DND-41 (cell line): ENCODE results near the gene EDC3.

ENCODE experiments used
- ATAC-seq: fragments of 200-7000 bp; cut with Tn5 transposase; 3 replicates; pipeline ENCODE4 v1.9.1; 2021; ENCODE audit warnings: low read depth; ENCODE audit not compliant: insufficient read depth
- DNase-seq: peaks from one replicate; pipeline ENCODE4 v3.0.0-alpha.2; 2020
- H2AFZ ChIP-seq: 2 replicates; pipeline ENCODE4 v1.6.0; 2012; ENCODE audit warnings: low read depth, low read length
- H3K27ac ChIP-seq: 2 replicates; pipeline ENCODE4 v1.5.1; 2012; ENCODE audit warnings: low read length, inconsistent platforms
- H3K27me3 ChIP-seq: fragments of 200-600 bp; sonication (generic); 2 replicates; pipeline ENCODE4 v1.6.0; 2012; ENCODE audit warnings: low read length, mild to moderate bottlenecking, inconsistent platforms; ENCODE audit not compliant: insufficient read depth, poor library complexity
- H3K36me3 ChIP-seq: 2 replicates; pipeline ENCODE4 v1.5.1; 2012; ENCODE audit warnings: low read length, inconsistent platforms; ENCODE audit not compliant: insufficient read depth
- H3K4me1 ChIP-seq: 2 replicates; pipeline ENCODE4 v1.5.1; 2012; ENCODE audit warnings: mild to moderate bottlenecking, low read length; ENCODE audit not compliant: insufficient read depth
- H3K4me2 ChIP-seq: 2 replicates; pipeline ENCODE4 v1.6.0; 2012; ENCODE audit warnings: mild to moderate bottlenecking, moderate library complexity, low read length, inconsistent platforms; ENCODE audit not compliant: insufficient read depth
- H3K4me3 ChIP-seq, 2 experiments: fragments of 200-600 bp in 1 of 2; shearing (Covaris generic) in 1 of 2; 2 replicates each; pipeline ENCODE4 v1.5.1; 2012 to 2016; ENCODE audit warnings: inconsistent platforms in 2 of 2, low read length in 2 of 2, mild to moderate bottlenecking in 2 of 2, low read depth in 1 of 2, moderate library complexity in 1 of 2
- H3K79me2 ChIP-seq: 2 replicates; pipeline ENCODE4 v1.6.0; 2012; ENCODE audit warnings: low read length, inconsistent platforms; ENCODE audit not compliant: insufficient read depth
- H3K9ac ChIP-seq: 2 replicates; pipeline ENCODE4 v1.6.0; 2012; ENCODE audit warnings: low read depth, mild to moderate bottlenecking, inconsistent platforms, low read length, moderate library complexity
- H3K9me3 ChIP-seq: 2 replicates; pipeline ENCODE4 v1.5.1; 2012; ENCODE audit warnings: low read length, moderate library complexity, mild to moderate bottlenecking, inconsistent platforms; ENCODE audit not compliant: insufficient read depth, severe bottlenecking
- H4K20me1 ChIP-seq: 2 replicates; pipeline ENCODE4 v1.6.0; 2012; ENCODE audit warnings: low read length; ENCODE audit not compliant: insufficient read depth
- CTCF ChIP-seq: IDR thresholded peaks from 2 replicates; pipeline ENCODE4 v1.5.1; 2012; ENCODE audit warnings: borderline replicate concordance, low read length, moderate library complexity, mild to moderate bottlenecking; ENCODE audit not compliant: poor library complexity, severe bottlenecking; ENCODE audit errors: extremely low read depth
- EZH2 ChIP-seq: IDR thresholded peaks from 3 replicates; pipeline ENCODE4 v1.6.1; 2012; ENCODE audit warnings: borderline replicate concordance, low read depth, mild to moderate bottlenecking, moderate library complexity, low read length, inconsistent platforms; ENCODE audit not compliant: severe bottlenecking

EDC3 gene

GRCh38 chr15:74615508-74616365 lies 80.1 kb downstream of the EDC3 start, which contains the start of gene CLK3:
CLK3 (plus strand) TSS chr15:74615836; CDS start chr15:74619197, 3,361 bp downstream.
- H4K20me1 ChIP-seq = peaks cover 46% of the 10 kb centered on the region

GRCh38 chr15:74614744-74615507 lies 80.9 kb downstream of the EDC3 start:
- Histone ChIP-seq H3K27ac (peak overlapping the region; percentile 88), H4K20me1 (peaks cover 38% of the 10 kb centered on the region), H3K4me3 (peak overlapping the region; percentile 92 to 96), H3K27me3 (no peaks in the 10 kb centered on the region), H3K79me2 (peaks cover 43% of the 10 kb centered on the region), H3K4me1 (peaks cover 37% of the 10 kb centered on the region), H3K9ac (peak overlapping the region; percentile 98), H3K36me3 (peaks cover 34% of the 10 kb centered on the region), H2AFZ (peak overlapping the region; percentile 88), H3K9me3 (no peaks in the 10 kb centered on the region), H3K4me2 (peak overlapping the region; percentile 83)
- peak; percentile 85 for DNase-seq
- peak; percentile 62 for ATAC-seq
- no peak for TF ChIP-seq EZH2
- TF ChIP-seq CTCF = no peak

More at GRCh38 chr15:74615508-74616365, 80.1 kb downstream of the EDC3 start, which contains the start of gene CLK3:
- peak within 1 kb of the TSS; percentile 95 for H3K27ac ChIP-seq
- no peaks in the 10 kb centered on the region for H3K27me3 ChIP-seq
- H3K4me1 ChIP-seq = peaks cover 37% of the 10 kb centered on the region
- TF ChIP-seq CTCF (no peak), EZH2 (no peak)
- peak; percentile 94 for DNase-seq
- H3K79me2 ChIP-seq = peaks cover 51% of the 10 kb centered on the region
- no peaks in the 10 kb centered on the region for H3K9me3 ChIP-seq
- peak within 1 kb of the TSS; percentile 92 to 96 for H3K4me3 ChIP-seq
- peak; percentile 85 for ATAC-seq
- H3K9ac ChIP-seq = peak within 1 kb of the TSS; percentile 98
- H2AFZ ChIP-seq = peak within 1 kb of the TSS; percentile 88
- H3K4me2 ChIP-seq = peak within 1 kb of the TSS; percentile 83
- H3K36me3 ChIP-seq = peaks cover 42% of the 10 kb centered on the region

- Histone ChIP-seq H3K4me3 (peak overlapping the region in 1 of 2 experiments; percentile 96; a peak in 3 of 4 replicates), H4K20me1 (peaks cover 30% of the 10 kb centered on the region), H3K27me3 (no peaks in the 10 kb centered on the region), H3K9ac (peak overlapping the region; percentile 98), H2AFZ (peak overlapping the region; percentile 29; the same call in 1 of the 2 replicates), H3K27ac (no peak overlapping the region), H3K9me3 (no peaks in the 10 kb centered on the region), H3K4me1 (peaks cover 37% of the 10 kb centered on the region), H3K79me2 (peaks cover 35% of the 10 kb centered on the region), H3K4me2 (peak overlapping the region; percentile 83), H3K36me3 (peaks cover 26% of the 10 kb centered on the region)
- no peak for TF ChIP-seq CTCF
- DNase-seq = no peak
- no peak for ATAC-seq
Measured at GRCh38 chr15:74613953-74614743, 81.7 kb downstream of the EDC3 start.
